GM19043 (cell line): ENCODE results near the gene SSTR5.

ENCODE experiments used
- ATAC-seq: cut with Tn5 transposase; IDR thresholded peaks from one replicate; pipeline ENCODE4 v1.9.1; 2021; ENCODE audit warnings: low read depth; ENCODE audit not compliant: unreplicated experiment

Gene SSTR5

DNA sequence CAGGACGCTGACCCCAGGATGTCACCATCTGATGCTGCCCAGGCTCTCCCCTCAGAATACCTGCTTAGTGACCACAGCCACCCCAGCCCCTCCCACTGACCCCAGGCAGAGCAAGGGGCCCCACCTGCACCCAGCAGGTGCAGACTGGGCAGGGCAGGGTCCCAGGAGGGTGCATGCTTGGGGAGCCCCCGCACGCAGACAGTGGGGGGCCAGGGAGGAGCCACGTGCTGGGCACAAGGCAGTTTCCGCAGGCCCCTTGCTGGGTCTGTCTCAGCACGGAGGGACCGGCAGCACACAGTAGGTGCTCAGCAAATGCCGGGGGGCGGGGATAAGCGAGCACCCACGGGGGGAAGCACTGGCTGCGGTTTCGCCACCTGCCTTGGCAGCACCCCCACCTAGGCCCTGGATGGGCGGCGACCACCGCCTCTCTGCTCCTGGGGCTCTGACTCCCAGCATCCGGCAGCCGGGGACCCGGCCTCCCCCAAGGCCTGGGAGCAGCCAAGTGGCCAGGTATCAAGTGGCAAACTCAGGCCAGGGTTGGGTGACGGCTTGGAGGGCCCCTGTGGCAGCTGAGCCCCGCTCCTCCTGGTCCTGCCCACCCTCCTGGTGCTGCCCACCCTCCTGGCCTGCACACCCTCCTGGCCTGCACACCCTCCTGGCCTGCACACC is 18.7 kb upstream of the SSTR5 start:
- no peak for ATAC-seq

DNA sequence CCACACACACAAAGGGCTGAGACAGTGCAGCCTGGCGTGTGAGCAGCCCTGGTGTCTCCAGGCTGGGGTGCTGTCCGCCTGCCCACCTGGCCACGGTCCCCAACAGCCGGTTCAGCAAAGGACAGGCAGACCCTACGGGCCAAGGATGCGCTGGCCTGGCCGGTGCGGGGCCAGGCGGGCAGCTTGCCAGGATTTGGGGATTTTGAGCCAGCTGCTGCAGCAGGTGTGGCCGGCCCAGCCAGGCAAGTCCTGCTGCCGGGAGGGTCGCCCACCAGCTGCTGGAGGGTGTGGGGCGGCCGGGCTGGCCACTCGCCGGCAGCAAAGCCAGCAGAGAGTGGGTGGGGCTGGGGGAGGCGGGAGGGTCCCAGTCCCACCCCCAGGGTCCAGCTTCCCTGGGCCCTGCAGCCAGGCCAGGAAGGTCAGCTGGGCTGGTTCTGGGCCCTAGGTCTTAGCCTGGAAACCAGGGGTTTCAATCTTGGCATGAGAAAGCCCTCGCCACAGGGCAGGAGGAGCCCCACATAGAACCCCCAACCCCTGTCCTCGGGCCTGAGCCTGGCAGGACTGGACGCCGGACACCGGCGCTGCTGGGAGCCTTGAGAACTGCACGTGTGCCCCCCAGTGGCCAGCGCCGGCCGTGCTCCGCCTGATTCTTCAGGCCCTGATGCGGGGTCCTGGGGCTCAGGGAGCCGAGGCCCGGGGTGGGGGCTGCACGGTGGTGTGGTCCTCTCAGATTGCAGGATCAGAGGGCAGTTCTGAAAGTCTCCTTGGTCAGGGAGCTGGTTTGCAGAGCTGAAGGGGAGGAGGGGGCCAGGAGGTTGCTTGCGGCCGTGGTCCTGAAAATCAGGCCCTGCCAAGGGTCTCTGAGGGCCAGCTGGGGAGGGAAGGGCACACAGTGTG is 17.6 kb upstream of the SSTR5 start:
- no peak for ATAC-seq

DNA sequence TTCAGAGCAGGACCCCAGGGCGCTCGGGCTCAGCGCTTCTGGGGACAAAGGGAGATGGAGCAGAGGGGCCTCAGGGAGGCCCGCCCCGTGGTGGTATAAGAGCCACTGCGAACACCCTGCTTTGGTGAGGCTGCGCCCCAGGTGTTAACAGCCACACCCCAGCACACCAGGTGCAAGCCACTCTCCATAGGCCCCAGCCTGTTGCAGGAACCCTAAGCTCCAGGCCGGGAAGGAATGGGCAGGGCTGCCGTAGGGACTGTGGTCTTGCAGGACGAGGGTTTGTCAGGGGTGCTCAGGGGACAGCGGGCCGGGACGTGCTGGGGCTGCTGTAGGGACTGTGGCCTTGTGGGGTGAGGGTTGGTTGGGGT is 17.0 kb upstream of the SSTR5 start:
- no peak for ATAC-seq

DNA sequence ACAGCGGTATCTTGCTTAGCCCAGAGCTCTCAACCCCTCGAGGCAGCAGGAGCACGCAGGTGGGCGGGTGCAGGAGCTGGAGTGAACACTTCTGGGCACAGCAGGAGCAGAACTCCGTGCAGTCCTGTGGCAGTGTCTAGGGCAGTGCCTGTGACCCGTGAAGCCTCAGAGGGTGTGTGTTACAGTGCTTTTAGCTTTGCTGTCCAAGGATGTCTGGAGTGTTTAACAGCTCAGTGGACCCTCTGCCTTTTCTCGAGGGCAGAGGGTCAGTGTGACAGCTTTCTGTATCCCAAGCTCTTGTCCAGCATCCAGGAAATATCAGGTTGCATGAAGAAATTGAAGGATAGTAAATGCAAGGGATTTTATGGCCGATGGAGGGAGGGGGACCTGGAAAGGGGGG is 16.4 kb upstream of the SSTR5 start:
- no peak for ATAC-seq

DNA sequence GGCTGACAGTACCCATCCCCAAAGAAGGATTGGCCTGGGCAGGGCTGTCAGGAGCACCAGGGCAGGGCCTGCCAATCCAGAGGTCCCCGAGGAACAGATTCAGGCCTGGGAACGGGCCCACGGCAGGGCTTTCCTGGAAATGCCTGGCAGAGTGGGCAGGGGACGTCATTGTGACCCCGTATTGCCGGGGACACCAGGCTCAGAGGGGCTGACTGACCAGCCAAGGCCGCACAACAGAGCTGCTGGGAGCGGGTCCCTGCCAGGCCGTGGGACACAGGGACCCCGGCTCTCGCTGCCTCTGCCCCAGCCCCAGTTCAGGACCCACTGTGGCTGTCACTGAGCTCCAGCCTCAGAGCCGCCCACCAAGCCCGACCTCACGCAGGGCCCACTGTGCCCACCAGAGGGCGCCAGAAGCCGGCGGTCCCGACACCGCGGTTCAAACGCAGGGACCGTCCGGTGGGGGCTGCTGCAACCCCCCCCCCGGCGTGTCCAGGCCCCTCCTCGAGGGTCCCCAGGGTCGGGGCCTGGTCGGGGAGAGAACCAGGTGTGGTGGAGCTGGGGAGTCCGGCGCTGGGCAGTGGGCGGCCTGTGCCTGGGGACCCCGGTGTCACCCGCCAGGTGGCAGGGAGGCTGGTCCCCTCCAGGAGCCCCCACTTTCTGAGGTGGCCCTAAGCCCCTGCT is 15.2 kb upstream of the SSTR5 start:
- no peak for ATAC-seq

DNA sequence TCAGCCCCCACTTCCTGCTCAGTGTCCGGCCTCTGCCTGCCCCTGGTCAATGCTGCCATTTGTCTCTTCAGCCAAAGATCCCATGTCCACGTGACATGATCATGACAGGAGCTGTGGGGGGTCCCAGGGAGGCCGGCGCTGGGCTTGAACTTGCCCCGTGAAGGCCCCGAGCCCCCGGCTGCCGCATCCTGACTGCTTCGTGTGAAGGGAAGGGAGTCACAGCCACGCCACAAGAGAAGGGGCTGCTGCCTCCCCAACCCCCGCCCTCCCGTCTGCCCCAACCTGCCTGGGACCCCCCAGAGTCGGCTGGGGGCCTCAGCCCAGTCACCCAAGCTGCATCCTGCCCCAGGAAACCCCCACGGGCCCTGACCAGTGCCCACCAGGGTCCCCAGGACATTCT is 14.3 kb upstream of the SSTR5 start:
- no peak for ATAC-seq

DNA sequence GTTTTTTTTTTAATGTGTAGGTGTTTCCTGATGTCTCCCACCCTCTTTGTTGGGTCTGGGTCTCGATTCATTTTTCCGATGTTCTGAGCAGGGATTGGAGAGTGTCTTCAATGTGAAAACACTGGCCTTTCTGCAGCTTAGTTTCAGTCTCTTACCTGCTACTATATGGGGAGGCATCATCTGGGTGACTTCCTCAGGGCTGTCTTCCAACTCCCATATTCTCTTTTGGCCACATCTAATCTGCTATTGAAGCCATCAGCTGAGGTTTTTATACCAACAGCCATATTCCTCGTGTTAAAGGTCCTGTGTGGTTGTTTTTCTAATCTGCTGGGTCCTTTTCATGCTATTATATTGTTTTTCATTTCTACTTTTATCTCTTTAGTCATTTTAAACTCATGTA is 13.2 kb upstream of the SSTR5 start:
- no peak for ATAC-seq

DNA sequence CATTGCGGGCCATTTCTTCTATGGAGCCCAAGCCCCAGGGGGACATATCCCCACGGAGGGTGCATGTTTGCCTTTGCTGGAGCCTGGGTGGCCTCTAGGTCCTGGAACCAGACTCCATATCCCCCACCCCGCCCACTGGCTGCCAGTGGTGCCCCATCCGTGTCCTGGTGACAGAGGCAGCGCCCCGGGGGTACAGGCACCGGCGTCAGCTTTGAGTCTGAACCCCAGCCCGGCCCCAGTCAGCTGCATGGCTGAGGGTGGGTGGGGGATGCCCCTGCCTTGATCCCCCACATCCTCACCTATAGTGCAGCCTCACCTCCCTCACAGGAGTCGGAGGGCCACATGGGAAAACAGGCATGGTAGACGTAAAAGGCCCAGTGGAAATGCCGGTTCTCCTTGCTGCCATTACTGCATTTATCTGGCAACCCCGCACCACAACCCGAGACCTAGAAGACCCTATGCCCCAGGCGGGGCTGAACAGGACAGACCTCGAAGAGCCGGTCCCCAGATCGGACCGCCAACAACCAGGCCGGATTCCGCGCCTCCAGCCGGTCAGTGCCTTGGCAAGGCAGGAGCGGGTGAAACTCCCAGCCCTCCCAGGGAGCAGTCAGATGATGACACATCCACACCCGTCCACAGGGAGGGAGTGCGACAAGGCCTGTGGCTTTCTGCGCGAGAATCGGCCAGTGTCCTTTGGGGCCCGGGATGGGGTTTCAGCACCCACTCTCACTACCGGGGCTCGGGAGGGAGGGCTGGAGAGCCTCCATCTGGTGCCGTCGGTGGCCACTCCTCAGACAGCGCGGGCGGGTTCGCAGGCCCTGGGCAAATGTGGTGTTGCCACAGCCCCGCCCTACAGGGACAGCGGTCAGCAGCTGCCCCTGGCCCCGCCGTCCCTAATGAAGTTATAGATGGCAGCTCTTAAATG is 11.9 kb upstream of the SSTR5 start:
- no peak for ATAC-seq

DNA sequence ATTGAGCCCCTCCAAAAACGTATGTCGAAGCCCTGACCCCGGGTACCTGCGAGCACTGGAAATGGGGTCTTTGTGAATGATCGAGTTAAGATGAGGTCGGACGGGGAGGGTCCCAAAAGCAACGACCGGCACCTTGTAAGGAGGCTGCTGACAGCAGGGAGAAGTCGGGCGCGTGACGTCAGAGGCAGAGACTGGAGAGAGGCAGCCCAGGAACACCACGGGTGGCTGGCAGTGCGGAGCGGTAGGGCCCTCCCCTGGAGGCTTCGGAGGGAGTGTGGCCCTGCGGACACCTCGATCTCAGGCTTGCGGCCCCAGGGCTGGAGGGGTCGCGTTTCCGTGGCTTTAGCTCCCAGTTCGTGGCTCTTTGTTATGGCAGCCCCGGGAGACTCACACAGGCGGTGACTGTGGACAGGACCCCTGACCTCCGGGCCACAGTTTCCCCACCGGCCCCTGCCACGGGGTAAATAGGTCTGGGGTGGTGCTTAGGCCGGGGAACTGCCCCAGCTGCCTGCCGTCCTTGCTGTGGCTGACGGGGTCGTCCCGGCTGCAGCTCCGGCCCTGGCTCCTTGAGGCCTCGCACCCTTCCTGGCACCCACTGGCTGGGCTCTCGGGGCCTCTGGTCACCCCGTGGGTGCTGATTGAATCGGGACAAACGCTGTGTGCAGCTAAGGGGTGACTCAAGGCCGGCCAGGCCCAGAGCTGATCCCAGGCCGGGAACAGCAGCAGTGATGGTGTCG is 10.6 kb upstream of the SSTR5 start:
- ATAC-seq = no peak

DNA sequence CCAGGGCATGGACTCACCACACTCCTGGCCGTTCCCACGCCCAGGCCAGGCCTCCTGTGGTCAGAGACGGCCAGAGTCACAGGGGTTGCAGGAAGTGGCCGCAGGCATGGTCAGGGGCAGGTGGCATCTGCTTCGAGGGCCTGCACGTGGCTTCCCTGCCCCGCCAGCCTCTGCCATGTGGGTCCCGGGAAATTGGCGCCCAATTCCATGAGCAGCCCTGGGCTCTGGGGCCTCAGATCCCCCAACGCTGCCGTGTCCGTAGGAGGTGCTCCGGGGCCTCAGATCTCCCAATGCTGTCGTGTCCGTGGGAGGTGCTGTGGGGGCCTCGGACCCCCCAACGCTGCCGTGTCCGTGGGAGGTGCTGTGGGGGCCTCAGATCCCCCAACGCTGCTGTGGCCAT is 9.7 kb upstream of the SSTR5 start:
- ATAC-seq = no peak

DNA sequence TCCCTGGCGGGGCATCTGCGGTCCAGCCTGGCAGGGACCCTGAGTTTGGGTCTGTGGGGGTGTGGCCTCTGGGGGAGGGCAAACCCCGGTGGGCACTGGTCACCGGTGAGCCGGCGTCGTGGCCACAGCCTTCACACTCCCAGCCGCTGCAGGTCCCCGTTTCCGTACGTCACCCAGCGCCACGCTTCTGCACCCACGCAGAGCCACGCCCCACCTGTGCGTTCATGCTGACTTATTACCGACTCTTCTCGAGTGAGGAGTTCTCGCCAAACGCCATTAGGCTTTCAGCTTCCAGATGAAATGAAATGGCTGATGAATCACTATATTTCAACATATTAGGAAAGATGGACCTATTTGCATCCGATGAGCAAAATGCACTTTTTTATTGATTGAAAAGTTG is 8.8 kb upstream of the SSTR5 start:
- no peak for ATAC-seq

DNA sequence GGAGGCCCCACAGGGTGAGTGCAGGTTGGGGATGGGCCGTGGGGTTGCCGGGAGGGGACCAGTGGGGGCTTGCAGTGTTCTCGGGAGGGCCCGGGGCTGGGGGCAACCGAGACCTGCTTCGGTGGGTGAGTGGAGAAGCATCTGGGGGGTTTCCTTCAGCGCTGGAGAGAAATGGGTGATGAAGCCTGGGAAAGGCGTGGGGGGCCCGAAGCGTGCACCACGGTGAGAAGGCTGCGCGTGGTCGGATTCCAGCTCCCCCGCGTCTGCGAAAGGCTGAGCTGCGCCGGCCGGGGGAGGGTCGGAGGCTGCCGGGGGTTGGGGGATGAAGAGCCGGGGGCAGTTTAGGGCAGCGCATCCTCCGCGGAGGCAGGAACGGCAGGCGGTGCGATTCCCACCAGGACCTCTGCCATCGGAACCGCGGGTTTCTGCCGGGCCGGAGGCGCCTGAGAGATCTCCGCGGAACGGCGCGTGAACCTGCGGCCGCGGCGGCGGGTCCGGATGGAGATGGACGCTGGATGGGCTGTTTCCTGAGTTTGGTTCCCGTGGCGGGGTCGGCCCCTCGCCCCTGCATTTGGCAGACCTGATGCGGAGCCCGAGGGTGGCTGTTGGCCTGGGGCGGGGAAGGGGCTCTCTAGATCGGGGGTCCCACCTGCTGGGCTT is 6.9 kb upstream of the SSTR5 start:
- no peak for ATAC-seq

DNA sequence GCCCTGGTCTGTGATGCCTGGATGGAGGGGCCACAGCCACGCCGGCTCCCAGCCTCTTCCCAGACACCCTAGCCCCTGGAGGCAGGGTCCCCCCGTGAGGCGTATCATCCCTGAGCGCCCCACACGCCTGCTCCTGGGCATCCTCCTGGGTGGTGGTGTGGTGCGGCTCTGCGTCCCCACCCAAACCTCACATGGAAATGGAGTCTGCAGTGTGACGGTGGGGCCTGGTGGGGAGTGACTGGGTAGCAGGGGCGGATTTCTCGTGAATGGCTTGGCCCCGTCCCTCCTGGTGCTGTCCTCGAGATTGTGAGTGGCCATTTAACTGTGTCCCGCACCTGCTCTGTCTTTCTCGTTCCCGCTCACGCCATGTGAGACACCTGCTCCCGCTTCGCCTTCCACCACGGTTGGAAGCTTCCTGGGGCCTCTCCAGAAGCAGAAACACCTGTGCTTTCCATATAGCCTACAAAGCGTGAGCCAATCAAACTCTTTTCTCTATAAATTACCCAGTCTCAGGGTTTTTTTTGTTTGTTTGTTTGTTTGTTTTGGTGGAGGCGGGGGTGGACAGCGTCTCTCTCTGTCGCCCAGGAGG is 5.9 kb upstream of the SSTR5 start:
- ATAC-seq = no peak

DNA sequence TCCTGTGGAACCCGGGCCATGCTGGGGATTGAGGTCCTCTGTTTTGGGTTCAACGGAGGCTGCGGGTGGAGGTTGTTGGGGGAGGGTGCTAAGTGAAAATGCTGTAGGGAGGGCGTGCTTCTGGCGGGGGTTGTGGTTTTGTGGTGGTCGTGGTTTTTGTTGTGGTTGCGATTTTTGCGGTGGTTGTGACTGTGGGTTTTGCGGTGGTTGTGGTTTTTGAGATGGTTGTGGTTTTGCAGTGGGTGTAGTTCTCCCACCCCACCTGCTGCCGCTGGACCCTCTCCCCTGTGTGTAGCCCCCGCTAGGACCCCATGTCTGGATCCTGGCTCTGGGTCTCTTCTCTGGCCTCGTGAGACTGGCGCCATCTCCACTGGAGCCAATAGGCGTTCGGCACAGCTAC is 4.9 kb upstream of the SSTR5 start:
- no peak for ATAC-seq

DNA sequence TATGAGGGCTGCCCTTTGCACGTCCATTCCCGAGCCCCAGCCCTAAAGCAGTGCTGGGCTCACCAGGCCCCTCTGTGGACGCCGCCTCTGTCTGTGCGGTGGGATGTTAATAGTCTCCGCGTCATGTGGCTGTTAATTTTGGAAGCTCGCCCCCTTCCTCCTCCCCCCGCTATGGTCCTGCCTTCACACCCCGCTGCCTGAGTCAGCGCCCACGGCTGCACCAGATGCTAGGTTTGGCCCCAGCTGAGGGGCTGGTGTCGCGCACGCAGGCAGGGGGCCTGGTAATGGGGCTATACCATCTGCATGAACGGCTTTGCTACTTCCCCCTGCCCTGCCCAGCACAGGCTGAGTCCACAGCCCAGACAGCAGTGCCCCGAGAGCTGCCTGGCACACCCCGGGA is 4.1 kb upstream of the SSTR5 start:
- ATAC-seq = no peak

DNA sequence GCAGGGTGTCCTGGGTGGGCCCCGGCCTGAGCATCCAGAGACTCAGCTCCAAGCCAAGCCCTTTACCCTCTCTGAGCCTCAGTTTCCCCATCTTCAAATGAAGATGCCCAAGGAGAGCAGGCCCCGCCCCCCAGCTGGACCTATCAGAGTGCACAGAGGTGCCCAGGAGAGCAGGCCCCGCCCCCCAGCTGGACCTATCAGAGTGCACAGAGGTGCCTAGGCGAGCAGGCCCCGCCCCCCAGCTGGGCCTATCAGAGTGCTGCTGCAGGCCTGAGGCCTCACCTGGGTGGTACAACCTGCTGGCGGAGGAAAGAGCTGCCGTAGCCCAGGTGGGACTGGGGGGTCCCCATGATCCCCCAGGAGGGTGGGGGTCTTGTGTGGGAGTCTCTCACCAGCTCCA is 3.4 kb upstream of the SSTR5 start:
- ATAC-seq = no peak

DNA sequence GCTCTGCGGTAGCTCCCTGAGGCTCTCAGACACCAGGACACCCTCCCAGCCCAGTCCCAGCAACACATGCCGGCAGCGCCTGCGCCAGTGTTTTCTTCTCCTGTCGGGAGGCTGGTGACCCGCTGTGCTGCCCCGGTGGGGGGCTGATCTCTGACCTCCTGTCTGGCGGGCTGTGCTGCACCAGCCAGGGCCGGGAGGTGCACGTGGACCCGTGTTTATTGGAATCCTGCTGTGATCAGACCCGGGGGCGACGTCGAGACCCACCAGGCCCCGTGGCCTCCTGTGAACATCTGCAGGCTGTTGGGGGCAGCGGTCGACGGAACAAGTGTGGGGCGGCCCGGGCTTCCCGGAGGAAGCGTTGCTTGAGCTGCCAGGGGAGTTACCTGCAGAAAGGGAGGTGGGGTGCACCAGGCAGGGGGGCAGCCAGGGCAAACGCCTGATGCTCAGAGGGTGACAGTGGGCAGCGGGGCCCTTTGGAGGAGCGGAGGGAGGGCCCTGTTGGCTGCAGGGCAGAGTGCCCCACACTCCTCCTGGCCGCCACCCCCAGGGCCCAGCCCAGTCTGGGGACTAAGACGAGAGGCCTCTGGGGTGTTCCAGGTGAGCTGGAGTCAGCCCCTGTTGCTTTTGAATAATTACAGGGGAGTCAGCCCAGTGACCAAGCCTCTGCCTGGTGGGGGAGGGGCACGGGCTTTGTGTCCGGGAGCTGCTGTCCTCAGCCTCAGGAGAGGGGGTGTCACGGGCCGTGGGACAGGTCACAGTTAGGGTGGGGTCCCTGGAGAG is 2.3 kb upstream of the SSTR5 start:
- ATAC-seq = no peak

DNA sequence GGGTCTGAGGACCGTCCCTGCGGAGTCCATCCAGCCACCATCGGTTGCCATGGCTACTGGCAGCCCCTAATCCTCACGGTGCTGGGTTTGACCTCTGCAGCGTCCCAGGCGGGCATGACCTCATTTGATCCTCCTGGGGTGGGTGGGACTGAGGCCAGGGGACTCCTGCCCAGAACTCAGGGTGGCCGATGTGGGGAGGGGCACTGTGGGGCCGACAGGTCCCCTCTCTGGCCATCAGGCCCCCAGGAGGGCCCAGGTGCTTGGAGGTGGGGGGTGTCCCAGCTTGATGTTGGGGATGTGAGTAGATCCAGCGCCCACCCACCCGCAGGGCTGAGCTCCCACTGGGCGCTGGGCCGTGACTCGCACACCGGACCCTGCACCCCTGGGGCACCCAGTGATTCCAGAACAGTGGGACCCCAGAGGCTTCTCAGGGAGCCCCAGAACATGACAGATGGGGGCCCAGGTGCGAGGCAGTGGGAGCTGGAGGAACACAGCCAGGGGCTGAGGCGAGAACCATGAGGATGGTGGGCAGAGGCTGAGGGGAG is 1.6 kb upstream of the SSTR5 start:
- ATAC-seq = no peak
